Left ventricle myocardium inferior (tissue), 1 donor: ENCODE results near the gene PARD6B. TPM values are rescaled to one million over a fixed set of nuclear protein-coding genes. Genes with fewer than 3 reads are reported as not detected.

Experiments used
- DNase-seq: peaks from one replicate; pipeline ENCODE4 v3.0.0-alpha.2; 2020
- H3K27ac ChIP-seq: fragments of 200-600 bp; replicated peaks from 2 replicates; pipeline ENCODE4 v1.8.0; 2021
- H3K27me3 ChIP-seq: fragments of 200-600 bp; 2 replicates; pipeline ENCODE4 v1.8.0; 2021; ENCODE audit warnings: low read depth
- H3K36me3 ChIP-seq: fragments of 200-600 bp; 2 replicates; pipeline ENCODE4 v1.8.0; 2021
- H3K4me1 ChIP-seq: fragments of 200-600 bp; 2 replicates; pipeline ENCODE4 v1.8.0; 2021
- H3K4me3 ChIP-seq: fragments of 200-600 bp; 2 replicates; pipeline ENCODE4 v1.8.0; 2021; ENCODE audit warnings: mild to moderate bottlenecking, moderate library complexity
- H3K9me3 ChIP-seq: fragments of 200-600 bp; replicated peaks from 2 replicates; pipeline ENCODE4 v1.8.0; 2021
- CTCF ChIP-seq: fragments of 200-600 bp; IDR thresholded peaks from 2 replicates; pipeline ENCODE4 v1.8.0; 2021; ENCODE audit warnings: antibody characterized with exemption, mild to moderate bottlenecking, borderline replicate concordance
- intact Hi-C: fragments of 100-400 bp; cut with micrococcal nuclease; formaldehyde crosslinking; loops from one replicate; pipeline ENCODE4 v1.11.0; 2022
- total RNA-seq: library from RNA; stranded (reverse); fragmentation: NEBNext Ultra II Directional; extraction: Animal tissue kit (Norgen Biotek cat#: 25700); gene quantifications from one replicate; pipeline ENCODE4 v1.2.1, GENCODE V29; 2021
- donor health status: DM: no; HTN: yes; CAD: no; lungs with severe emphysema.

PARD6B gene
- total RNA-seq, 1 donor from 2014 or later, result 3.4 TPM

- no peak overlapping the region for H3K4me3 ChIP-seq
- H3K36me3 ChIP-seq, result no peaks in the 10 kb centered on the region
- intact Hi-C loops, result no loop called here
- DNase-seq, result no peak
- no peak overlapping the region for H3K27ac ChIP-seq
- no peak for TF ChIP-seq CTCF
- peaks cover 9% of the 10 kb centered on the region for H3K27me3 ChIP-seq
- H3K4me1 ChIP-seq, result no peaks in the 10 kb centered on the region
- no peaks in the 10 kb centered on the region for H3K9me3 ChIP-seq
These were observed 52.0 kb downstream of the PARD6B start for GRCh38 chr20:50783390-50783789.

GRCh38 chr20:50783903-50784302 is 52.5 kb downstream of the PARD6B start:
- H3K27me3 ChIP-seq, result peaks cover 6% of the 10 kb centered on the region
- H3K4me1 ChIP-seq, result no peaks in the 10 kb centered on the region
- intact Hi-C loops, result no loop called here
- no peak for TF ChIP-seq CTCF
- H3K9me3 ChIP-seq, result no peaks in the 10 kb centered on the region
- H3K27ac ChIP-seq, result no peak overlapping the region
- no peaks in the 10 kb centered on the region for H3K36me3 ChIP-seq
- H3K4me3 ChIP-seq, result no peak overlapping the region
- no peak for DNase-seq

GRCh38 chr20:50784464-50784863 is 53.1 kb downstream of the PARD6B start:
- Histone ChIP-seq H3K27ac (no peak overlapping the region), H3K36me3 (no peaks in the 10 kb centered on the region), H3K4me3 (no peak overlapping the region), H3K27me3 (peaks cover 6% of the 10 kb centered on the region), H3K4me1 (no peaks in the 10 kb centered on the region), H3K9me3 (no peaks in the 10 kb centered on the region)
- intact Hi-C loops, result no loop called here
- DNase-seq, result no peak
- no peak for TF ChIP-seq CTCF

GRCh38 chr20:50786703-50787102 is 55.3 kb downstream of the PARD6B start:
- Histone ChIP-seq H3K36me3 (no peaks in the 10 kb centered on the region), H3K4me1 (peaks cover 10% of the 10 kb centered on the region), H3K27ac (no peak overlapping the region), H3K27me3 (no peaks in the 10 kb centered on the region), H3K4me3 (no peak overlapping the region), H3K9me3 (no peaks in the 10 kb centered on the region)
- no peak for DNase-seq
- intact Hi-C loops, result no loop called here
- no peak for TF ChIP-seq CTCF

GRCh38 chr20:50787181-50787580 is 55.8 kb downstream of the PARD6B start:
- DNase-seq, result no peak
- peaks cover 1% of the 10 kb centered on the region for H3K27me3 ChIP-seq
- H3K9me3 ChIP-seq, result no peaks in the 10 kb centered on the region
- no peak for TF ChIP-seq CTCF
- H3K27ac ChIP-seq, result no peak overlapping the region
- no peak overlapping the region for H3K4me3 ChIP-seq
- intact Hi-C loops, result no loop called here
- H3K36me3 ChIP-seq, result no peaks in the 10 kb centered on the region
- peaks cover 10% of the 10 kb centered on the region for H3K4me1 ChIP-seq
